ENCODE data around the gene VAMP1. TPM values are rescaled to one million over a fixed set of nuclear protein-coding genes. Genes with fewer than 3 reads are reported as not detected.

VAMP1 gene
- total and polyA plus RNA-seq, 2 experiments from 2014 or later: 15.1 to 28.4 TPM

DNA sequence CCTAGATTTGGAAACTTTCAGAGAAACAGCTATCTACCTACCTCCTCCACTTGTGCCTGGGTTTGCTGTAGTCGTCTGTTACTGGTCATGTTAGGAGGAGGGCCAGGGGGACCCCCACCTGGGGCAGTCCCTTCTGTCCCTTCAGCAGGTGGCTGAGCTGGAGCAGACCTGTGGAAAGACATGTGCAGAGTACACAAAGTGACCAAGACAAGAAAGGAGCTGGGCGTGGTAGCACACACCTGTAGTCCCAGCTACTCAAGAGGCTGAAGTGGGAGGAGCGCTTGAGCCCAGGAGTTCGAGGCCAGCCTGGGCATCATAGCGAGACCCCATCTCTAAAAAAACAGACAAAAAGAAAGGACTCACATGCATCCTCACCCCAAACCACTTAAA, 4.3 kb downstream of the VAMP1 start:
- H3K36me3 ChIP-seq: peaks cover 8% of the 10 kb centered on the region
- no peaks in the 10 kb centered on the region for H3K9me3 ChIP-seq (ENCODE audit: low read depth)
- H3K27ac ChIP-seq: no peak overlapping the region
- DNase-seq (ENCODE audit: low read depth in 1 of 2, low spot score in 1 of 2): no peak
- no peaks in the 10 kb centered on the region for H3K27me3 ChIP-seq
- TF ChIP-seq, protein P1, sequence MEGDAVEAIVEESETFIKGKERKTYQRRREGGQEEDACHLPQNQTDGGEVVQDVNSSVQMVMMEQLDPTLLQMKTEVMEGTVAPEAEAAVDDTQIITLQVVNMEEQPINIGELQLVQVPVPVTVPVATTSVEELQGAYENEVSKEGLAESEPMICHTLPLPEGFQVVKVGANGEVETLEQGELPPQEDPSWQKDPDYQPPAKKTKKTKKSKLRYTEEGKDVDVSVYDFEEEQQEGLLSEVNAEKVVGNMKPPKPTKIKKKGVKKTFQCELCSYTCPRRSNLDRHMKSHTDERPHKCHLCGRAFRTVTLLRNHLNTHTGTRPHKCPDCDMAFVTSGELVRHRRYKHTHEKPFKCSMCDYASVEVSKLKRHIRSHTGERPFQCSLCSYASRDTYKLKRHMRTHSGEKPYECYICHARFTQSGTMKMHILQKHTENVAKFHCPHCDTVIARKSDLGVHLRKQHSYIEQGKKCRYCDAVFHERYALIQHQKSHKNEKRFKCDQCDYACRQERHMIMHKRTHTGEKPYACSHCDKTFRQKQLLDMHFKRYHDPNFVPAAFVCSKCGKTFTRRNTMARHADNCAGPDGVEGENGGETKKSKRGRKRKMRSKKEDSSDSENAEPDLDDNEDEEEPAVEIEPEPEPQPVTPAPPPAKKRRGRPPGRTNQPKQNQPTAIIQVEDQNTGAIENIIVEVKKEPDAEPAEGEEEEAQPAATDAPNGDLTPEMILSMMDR (IDR thresholded peaks at IDR 0.05; ENCODE audit: low read depth, low read length): no peak
- no peak overlapping the region for H3K4me3 ChIP-seq
- H3K4me1 ChIP-seq (ENCODE audit: low read depth): peaks cover 12% of the 10 kb centered on the region

DNA sequence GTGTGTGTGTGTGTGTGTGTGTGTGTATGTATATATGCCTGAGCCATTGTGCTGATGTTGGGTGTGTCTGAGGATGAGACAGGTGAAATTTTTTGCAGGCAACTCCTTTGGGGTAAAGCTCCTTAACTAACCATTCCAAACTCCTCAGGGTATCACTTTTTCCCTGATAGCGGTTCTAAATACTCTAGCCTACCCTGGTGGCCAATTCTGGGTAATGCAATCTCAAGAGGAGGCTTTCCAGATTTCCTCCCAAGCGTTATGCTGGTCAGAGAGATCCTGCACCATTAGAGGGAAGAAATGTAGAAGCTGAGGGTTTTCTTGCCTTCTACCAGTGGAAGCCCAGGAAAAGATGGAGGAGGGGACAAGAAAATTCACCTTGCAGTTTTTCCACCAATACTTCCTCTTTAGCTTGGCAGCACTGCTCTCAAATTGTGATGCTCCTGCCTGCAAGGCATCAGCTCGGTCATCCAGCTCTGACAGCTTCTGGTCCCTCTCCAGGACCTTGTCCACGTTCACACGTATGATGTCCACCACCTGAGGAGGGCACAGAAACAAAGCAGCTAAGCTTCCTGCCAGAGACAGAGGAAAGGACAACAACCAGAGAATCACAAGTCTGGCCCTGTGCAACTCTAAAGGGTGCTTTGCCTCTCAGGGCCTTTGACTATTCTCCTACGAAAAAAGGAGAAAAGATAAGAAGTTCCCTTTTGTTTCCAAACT, 4.9 kb downstream of the VAMP1 start:
- TF ChIP-seq, protein P1 (IDR thresholded peaks at IDR 0.05; ENCODE audit: low read depth, low read length): peak; percentile 93
- Histone ChIP-seq H3K36me3 (peaks cover 8% of the 10 kb centered on the region), H3K4me1 (ENCODE audit: low read depth) (peaks cover 12% of the 10 kb centered on the region), H3K9me3 (ENCODE audit: low read depth) (no peaks in the 10 kb centered on the region), H3K27ac (no peak overlapping the region), H3K4me3 (no peak overlapping the region), H3K27me3 (no peaks in the 10 kb centered on the region)
- peak; percentile 79 to 84 for DNase-seq (ENCODE audit: low read depth in 1 of 2, low spot score in 1 of 2)

DNA sequence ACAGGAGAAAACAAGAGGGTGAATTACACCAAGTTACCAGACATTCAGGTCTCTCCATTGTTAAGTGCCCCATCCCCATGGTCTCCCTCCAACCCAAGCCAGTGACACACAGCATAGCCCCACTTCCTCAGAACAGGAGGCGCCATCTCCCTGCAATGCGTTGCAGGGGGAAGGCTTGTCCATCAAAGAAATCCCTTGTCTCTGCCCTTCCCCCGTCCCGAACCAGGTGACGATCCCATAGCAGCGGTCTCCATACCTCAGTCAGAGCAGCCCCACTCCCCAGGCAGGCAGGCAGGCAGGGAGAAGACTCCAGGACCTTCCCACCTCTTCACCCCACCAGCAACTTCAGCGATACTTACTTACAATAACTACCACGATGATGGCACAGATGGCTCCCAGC, 5.9 kb downstream of the VAMP1 start:
- peaks cover 14% of the 10 kb centered on the region for H3K36me3 ChIP-seq
- H3K27me3 ChIP-seq: no peaks in the 10 kb centered on the region
- H3K4me1 ChIP-seq (ENCODE audit: low read depth): peaks cover 7% of the 10 kb centered on the region
- H3K27ac ChIP-seq: no peak overlapping the region
- H3K9me3 ChIP-seq (ENCODE audit: low read depth): no peaks in the 10 kb centered on the region
- no peak for DNase-seq (ENCODE audit: low read depth in 1 of 2, low spot score in 1 of 2)
- TF ChIP-seq, protein P1 (IDR thresholded peaks at IDR 0.05; ENCODE audit: low read depth, low read length): no peak
- no peak overlapping the region for H3K4me3 ChIP-seq

DNA sequence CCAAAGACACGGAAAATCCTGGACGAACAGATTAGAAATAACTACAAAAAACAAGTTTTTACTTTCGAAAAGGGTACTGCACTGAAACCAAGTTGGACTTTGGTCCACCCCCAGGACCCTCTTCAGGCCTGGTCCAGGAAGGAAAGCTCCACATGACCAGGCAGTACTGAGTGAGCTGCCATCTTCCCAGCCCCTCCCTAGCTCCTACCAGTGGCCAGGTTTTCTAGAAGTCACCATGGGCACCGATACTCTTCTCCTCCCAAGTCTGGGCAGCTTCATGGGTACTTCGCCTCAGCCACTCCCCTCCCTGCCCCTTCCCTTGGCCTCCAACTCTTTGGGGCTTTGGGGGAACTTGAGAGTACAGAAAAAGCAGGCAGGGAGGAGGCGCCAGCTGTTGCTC, 6.6 kb downstream of the VAMP1 start:
- Histone ChIP-seq H3K4me1 (ENCODE audit: low read depth) (no peaks in the 10 kb centered on the region), H3K27ac (no peak overlapping the region), H3K9me3 (ENCODE audit: low read depth) (no peaks in the 10 kb centered on the region), H3K27me3 (no peaks in the 10 kb centered on the region), H3K4me3 (no peak overlapping the region), H3K36me3 (peaks cover 14% of the 10 kb centered on the region)
- no peak for DNase-seq (ENCODE audit: low read depth in 1 of 2, low spot score in 1 of 2)
- TF ChIP-seq, protein P1 (IDR thresholded peaks at IDR 0.05; ENCODE audit: low read depth, low read length): no peak

DNA sequence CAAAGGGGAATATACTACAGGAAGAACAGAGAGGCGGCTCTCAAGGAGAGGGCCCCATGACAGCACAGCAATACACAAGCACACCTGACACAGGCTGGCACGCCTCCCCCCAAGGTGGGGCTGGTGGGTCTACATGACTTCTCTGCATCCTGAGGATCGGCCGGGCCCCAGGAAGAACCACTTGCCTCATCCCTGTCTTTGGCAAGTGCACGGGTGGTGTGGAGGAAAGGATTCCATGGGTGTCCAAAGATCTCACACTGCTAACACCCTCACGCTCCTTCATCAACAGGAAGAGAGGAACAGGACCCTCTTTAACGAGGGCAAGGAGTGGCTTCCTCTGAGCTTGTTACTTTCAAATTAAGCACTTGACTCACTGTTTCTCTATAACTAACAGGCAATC, 7.3 kb downstream of the VAMP1 start:
- TF ChIP-seq, protein P1 (IDR thresholded peaks at IDR 0.05; ENCODE audit: low read depth, low read length): no peak
- no peaks in the 10 kb centered on the region for H3K9me3 ChIP-seq (ENCODE audit: low read depth)
- DNase-seq (ENCODE audit: low read depth in 1 of 2, low spot score in 1 of 2): no peak
- H3K27ac ChIP-seq: no peak overlapping the region
- peaks cover 14% of the 10 kb centered on the region for H3K36me3 ChIP-seq
- no peak overlapping the region for H3K4me3 ChIP-seq
- H3K27me3 ChIP-seq: no peaks in the 10 kb centered on the region
- no peaks in the 10 kb centered on the region for H3K4me1 ChIP-seq (ENCODE audit: low read depth)
